Testis (tissue), 3 donors: ENCODE measurements around the gene ARHGEF16. TPM values are rescaled to one million over a fixed set of nuclear protein-coding genes. Genes with fewer than 3 reads are reported as not detected.
A peak's percentile ranks its signal among the peaks of the same experiment; 100 is the strongest.

ENCODE experiments used
- DNase-seq: peaks from one replicate; pipeline ENCODE4 v3.0.0-alpha.2; 2019
- H3K27ac ChIP-seq, 2 donors: fragments of 200-600 bp; sonication (generic); one replicate each; pipeline ENCODE4 v1.5.1; 2019
- H3K27me3 ChIP-seq: fragments of 200-600 bp; sonication (generic); one replicate; pipeline ENCODE4 v1.5.1; 2019
- H3K36me3 ChIP-seq: fragments of 200-600 bp; sonication (generic); one replicate; pipeline ENCODE4 v1.5.1; 2017; ENCODE audit warnings: low read depth; ENCODE audit errors: missing control alignments
- H3K4me1 ChIP-seq: fragments of 200-600 bp; sonication (generic); one replicate; pipeline ENCODE4 v1.5.1; 2019
- H3K4me3 ChIP-seq, 2 donors: fragments of 200-600 bp; sonication (generic); one replicate each; pipeline ENCODE4 v1.5.1; 2017 to 2019
- H3K9me3 ChIP-seq: fragments of 200-600 bp; sonication (generic); one replicate; pipeline ENCODE4 v1.5.1; 2017
- POLR2A ChIP-seq: fragments of 450-650 bp; IDR thresholded peaks from one replicate; pipeline ENCODE4 v1.6.1; 2017; ENCODE audit warnings: antibody characterized with exemption, mild to moderate bottlenecking, moderate library complexity
- WGBS, 2 donors: methylation state at CpG; one replicate each; pipeline ENCODE4 v1.1.5; 2018; 5-methylcytosine and 5-hydroxymethylcytosine counted together
- intact Hi-C: fragments of 100-400 bp; cut with DNase I; formaldehyde crosslinking; loops from one replicate; pipeline ENCODE4 v1.15.1; 2023; ENCODE audit warnings: low total_unique reads
- polyA plus RNA-seq: library from polyadenylated mRNA; stranded (reverse); fragments of 350-450 nt; fragmentation: Illumina TruSeq; extraction: RNeasy Lipid Tissue Mini Kit (QIAGEN cat#74804); gene quantifications from one replicate; pipeline ENCODE4 v1.2.3, GENCODE V29; 2014; ENCODE audit warnings: low read depth, low replicate concordance; ENCODE audit not compliant: insufficient read depth
- total RNA-seq, 2 donors: library from RNA; depleted of rRNA; stranded (reverse); fragments of >200 nt; gene quantifications; one replicate each; pipeline ENCODE4 v1.2.3, GENCODE V29; 2016
- TF ChIP-seq, protein P1 (sequence below), 3 experiments: fragments of 450-650 bp in 2 of 3; fragments of 200-600 bp in 1 of 3; sonication (generic) in 1 of 3; IDR thresholded peaks; one replicate each; pipeline ENCODE4 v1.5.1; 2016 to 2019; ENCODE audit warnings: antibody characterized with exemption in 3 of 3, mild to moderate bottlenecking in 2 of 3, moderate library complexity in 1 of 3

Gene ARHGEF16
- total and polyA plus RNA-seq, 3 donors from 2014 or later = 5.7 to 25.7 (median 17.1) TPM

DNA sequence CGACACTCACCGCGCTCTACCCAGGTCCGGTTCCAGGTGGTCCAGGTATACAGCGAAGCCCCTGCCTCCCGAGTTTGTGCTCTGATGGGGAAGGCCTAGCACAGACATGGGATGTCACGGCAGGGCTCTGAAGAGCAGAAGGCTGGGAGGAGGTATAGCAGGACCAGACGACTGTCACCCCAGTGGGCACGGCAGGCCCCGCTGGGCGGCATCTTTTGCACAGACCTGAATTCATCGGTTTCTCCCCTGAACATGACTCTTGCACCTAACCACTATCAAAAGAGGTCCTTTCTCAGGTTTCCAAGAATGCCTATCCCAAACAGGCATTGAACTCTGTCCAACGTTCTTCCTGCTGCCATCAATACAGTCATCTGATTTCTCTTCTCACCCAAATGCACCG lies 30.6 kb downstream of the ARHGEF16 start:
- Histone ChIP-seq H3K27me3 (no peaks in the 10 kb centered on the region), H3K9me3 (no peaks in the 10 kb centered on the region), H3K27ac (no peak overlapping the region), H3K4me3 (no peak overlapping the region), H3K36me3 (no peaks in the 10 kb centered on the region), H3K4me1 (peaks cover 8% of the 10 kb centered on the region)
- TF ChIP-seq POLR2A = no peak
- TF ChIP-seq, protein P1, sequence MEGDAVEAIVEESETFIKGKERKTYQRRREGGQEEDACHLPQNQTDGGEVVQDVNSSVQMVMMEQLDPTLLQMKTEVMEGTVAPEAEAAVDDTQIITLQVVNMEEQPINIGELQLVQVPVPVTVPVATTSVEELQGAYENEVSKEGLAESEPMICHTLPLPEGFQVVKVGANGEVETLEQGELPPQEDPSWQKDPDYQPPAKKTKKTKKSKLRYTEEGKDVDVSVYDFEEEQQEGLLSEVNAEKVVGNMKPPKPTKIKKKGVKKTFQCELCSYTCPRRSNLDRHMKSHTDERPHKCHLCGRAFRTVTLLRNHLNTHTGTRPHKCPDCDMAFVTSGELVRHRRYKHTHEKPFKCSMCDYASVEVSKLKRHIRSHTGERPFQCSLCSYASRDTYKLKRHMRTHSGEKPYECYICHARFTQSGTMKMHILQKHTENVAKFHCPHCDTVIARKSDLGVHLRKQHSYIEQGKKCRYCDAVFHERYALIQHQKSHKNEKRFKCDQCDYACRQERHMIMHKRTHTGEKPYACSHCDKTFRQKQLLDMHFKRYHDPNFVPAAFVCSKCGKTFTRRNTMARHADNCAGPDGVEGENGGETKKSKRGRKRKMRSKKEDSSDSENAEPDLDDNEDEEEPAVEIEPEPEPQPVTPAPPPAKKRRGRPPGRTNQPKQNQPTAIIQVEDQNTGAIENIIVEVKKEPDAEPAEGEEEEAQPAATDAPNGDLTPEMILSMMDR (IDR thresholded peaks at IDR 0.05) = no peak
- 89 to 98% methylated on average over 9 to 14 of the region's 14 CpGs for WGBS, 2 donors
- intact Hi-C loops = no loop called here
- no peak for DNase-seq

DNA sequence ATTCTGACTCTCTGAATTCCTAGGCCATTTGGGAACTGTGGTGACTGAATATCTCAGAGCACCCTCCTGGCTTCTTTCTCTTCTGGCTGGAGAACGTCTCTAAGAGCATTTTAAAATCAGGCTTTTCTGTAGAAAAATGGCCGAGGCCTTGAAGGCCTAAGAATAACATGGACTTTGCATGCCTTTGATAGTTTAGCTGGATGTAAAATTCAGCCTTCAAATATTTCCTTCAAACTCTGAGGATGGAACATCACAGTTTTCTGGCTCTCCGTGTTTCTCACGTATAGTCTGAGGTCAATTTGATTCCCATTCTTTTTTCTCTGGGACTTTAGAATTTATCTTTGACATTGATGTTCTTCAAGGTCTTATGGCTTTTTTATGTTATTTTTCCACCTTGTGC lies 34.0 kb downstream of the ARHGEF16 start:
- intact Hi-C loops = no loop called here

DNA sequence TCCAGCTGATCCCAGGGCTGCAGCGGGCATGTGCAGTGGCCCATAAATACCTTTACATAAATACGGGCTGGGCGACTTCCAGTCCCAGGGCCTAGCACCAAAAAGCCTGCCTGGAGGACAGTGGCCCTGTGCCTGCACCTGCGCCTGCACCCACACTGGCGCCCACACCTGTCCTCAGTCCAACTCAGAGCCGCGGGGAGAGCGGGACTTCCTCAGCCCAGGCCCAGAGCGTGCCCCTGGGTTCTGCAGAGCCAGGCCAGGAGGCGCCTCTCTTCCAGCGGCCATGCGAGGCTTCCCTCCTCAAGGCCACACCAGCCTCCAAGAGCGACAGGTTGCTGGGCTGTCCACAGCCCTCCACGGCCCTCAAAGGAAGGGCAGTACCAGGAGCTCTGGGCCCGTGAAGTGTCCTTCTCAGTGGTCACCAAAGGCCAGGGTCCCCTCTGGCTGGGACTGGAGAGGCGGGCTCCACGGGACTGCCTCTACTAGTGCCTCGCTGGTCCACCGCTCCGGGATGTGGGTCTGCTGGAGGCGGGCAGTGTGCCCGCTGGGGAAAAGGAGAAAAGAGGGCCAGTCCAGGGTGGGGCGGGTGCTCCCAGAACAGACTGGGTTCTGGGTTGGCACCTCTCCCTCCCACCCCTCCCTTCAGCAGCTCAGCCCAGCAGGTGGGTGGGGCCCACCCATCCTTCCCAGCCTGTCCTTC lies 35.7 kb downstream of the ARHGEF16 start:
- Histone ChIP-seq H3K36me3 (no peaks in the 10 kb centered on the region), H3K27ac (no peak overlapping the region), H3K4me1 (peaks cover 4% of the 10 kb centered on the region), H3K4me3 (no peak overlapping the region), H3K27me3 (no peaks in the 10 kb centered on the region), H3K9me3 (no peaks in the 10 kb centered on the region)
- WGBS, 2 donors = 92 to 100% methylated on average over 10 to 21 of the region's 23 CpGs
- no peak for DNase-seq
- intact Hi-C loops = no loop called here
- TF ChIP-seq POLR2A = no peak
- TF ChIP-seq, protein P1 (IDR thresholded peaks at IDR 0.05) = no peak

More for the DNA sequence above, 34.0 kb downstream of the ARHGEF16 start:
- Histone ChIP-seq H3K4me1 (peaks cover 4% of the 10 kb centered on the region), H3K36me3 (no peaks in the 10 kb centered on the region), H3K27me3 (no peaks in the 10 kb centered on the region), H3K27ac (no peak overlapping the region), H3K9me3 (no peaks in the 10 kb centered on the region), H3K4me3 (no peak overlapping the region)
- 93 to 97% methylated on average over 4 of the region's 4 CpGs for WGBS, 2 donors
- DNase-seq = no peak
- TF ChIP-seq, protein P1 (IDR thresholded peaks at IDR 0.05) = no peak

DNA sequence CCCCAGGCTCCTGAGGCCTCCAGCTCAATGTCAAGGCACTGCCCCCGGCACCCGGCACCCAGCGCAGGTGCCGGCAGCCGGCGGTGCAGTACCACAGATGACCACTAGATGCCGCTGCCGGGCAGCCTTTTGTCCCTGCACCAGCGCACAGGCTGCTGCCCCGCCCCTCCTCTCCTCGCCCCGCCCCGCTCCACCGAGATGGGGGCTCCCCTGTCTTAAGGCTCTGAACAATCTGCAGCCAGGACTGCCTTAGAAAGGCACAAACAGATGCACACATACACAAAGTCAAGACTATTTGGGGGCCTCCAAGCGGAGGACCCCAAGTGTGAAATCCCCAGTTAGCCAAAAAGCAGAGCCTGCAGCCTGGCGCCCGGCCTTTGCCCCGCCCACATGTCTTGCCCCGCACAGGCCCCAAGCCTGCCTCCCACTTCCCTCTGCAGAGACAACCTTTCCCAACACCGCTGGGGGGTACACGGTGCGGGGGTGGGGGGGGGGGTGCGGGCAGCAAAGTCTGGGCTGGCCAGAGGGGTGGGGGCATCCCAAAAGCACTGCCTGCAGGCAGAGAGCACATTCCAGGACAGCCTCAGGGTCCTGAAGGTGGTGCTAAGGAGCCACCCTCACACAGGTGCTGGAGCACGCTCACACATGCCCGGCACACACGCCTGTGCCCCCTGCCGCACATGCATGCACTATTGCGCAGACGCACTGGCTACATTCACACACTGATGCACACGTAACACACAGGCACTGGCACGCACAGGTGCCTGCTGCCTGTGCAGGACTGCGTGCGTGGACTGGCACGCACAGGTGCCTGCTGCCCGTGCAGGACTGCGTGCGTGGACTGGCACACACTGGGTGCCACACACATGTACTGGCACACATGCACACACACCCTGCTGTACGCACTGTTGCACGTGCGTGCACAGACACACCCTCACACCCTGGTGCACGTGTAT lies 37.1 kb downstream of the ARHGEF16 start:
- intact Hi-C loops = no loop called here
- Histone ChIP-seq H3K4me3 (no peak overlapping the region), H3K9me3 (no peaks in the 10 kb centered on the region), H3K36me3 (no peaks in the 10 kb centered on the region), H3K27me3 (no peaks in the 10 kb centered on the region), H3K27ac (no peak overlapping the region), H3K4me1 (peaks cover 4% of the 10 kb centered on the region)
- 0 to 31% methylated on average over 11 to 40 of the region's 41 CpGs for WGBS, 2 donors
- TF ChIP-seq, protein P1 (IDR thresholded peaks at IDR 0.05) = peak; percentile 94 to 100 (median 98)
- TF ChIP-seq POLR2A = no peak
- DNase-seq = peak; percentile 87
